Measurements from ENCODE around the gene ANKRD33B.

The ANKRD33B gene

GRCh38 chr5:10679336-10679988 lies 115.6 kb downstream of the ANKRD33B start:
- Histone ChIP-seq H3K9me3 (ENCODE audit: control insufficient read depth, low read length) (no peaks in the 10 kb centered on the region), H3K4me3 (ENCODE audit: extremely low read depth, insufficient read depth, low read length, poor library complexity, severe bottlenecking) (no peak overlapping the region), H3K27ac (ENCODE audit: low read depth, low read length, severe bottlenecking) (no peak overlapping the region), H3K4me1 (ENCODE audit: control insufficient read depth, insufficient read depth, low read length, poor library complexity, severe bottlenecking) (no peaks in the 10 kb centered on the region), H3K36me3 (ENCODE audit: control insufficient read depth, insufficient read depth, low read length) (peaks cover 68% of the 10 kb centered on the region)
- 93 to 98% methylated on average over 9 to 10 of the region's 15 CpGs for WGBS, 2 experiments (ENCODE audit: insufficient coverage in 2 of 2)

DNA sequence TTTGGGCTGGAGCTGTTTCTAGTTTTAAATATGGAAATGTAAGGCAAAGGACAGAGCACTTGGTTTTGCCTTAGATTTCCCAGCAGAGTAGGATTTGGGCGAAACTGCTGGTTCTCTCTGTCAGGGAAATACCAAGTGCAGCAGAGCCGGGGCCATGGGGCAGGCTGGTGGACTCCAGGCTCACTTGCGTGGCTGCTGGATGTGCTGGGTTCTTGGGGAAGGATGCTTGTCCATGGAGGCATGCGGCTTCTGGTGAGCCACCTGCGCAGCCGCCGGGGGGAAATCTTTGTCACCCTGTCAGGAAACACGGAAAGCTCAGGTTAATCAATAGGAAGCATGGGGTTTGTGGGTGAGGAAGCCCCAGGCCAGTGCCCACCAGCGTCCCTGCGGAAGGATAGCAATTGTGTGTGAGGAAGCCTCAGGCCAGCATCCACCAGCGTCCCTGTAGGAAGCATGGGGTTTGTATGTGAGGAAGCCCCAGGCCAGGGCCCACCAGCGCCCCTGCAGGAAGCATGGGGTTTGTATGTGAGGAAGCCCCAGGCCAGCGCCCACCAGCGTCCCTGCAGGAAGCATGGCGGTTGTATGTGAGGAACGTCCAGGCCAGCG lies 117.1 kb downstream of the ANKRD33B start:
- Histone ChIP-seq H3K4me3 (ENCODE audit: extremely low read depth, insufficient read depth, low read length, poor library complexity, severe bottlenecking) (no peak overlapping the region), H3K9me3 (ENCODE audit: control insufficient read depth, low read length) (no peaks in the 10 kb centered on the region), H3K27ac (ENCODE audit: low read depth, low read length, severe bottlenecking) (no peak overlapping the region), H3K36me3 (ENCODE audit: control insufficient read depth, insufficient read depth, low read length) (peaks cover 82% of the 10 kb centered on the region), H3K4me1 (ENCODE audit: control insufficient read depth, insufficient read depth, low read length, poor library complexity, severe bottlenecking) (no peaks in the 10 kb centered on the region)
- WGBS, 2 experiments (ENCODE audit: insufficient coverage in 2 of 2): 94 to 98% methylated on average over 12 to 15 of the region's 17 CpGs

DNA sequence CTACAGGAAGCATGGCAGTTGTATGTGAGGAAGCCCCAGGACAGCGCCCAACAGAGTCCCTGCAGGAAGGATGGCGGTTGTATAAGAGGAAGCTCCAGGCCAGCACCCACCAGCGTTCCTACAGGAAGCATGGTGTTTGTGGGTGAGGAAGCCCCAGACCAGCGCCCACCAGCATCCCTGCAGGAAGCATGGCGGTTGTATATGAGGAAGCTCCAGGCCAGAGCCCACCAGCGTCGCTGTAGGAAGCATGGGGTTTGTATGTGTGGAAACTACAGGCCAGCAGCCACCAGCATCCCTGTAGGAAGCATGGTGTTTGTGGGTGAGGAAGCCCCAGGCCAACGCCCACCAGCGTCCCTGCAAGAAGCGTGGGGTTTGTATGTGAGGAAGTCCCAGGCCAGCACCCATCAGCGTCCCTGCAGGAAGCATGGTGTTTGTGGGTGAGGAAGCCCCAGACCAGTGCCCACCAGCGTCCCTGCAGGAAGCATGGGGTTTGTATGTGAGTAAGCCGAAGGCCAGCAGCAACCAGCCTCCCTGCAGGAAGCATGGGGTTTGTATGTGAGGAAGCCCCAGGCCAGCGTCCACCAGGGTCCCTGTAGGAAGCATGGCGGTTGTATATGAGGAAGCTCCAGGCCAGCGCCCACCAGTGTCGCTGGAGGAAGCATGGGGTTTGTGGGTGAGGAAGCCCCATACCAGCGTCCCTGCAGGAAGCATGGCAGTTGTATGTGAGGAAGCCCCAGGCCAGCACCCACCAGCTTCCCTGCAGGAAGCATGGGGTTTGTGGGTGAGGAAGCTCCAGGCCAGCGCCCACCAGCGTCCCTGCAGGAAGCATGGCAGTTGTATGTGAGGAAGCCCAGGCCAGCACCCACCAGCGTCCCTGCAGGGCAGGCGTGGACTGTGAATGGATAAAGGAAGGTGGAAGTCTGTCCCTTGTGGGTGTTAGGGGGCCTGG lies 118.1 kb downstream of the ANKRD33B start:
- peaks cover 89% of the 10 kb centered on the region for H3K36me3 ChIP-seq (ENCODE audit: control insufficient read depth, insufficient read depth, low read length)
- H3K27ac ChIP-seq (ENCODE audit: low read depth, low read length, severe bottlenecking): no peak overlapping the region
- H3K4me3 ChIP-seq (ENCODE audit: extremely low read depth, insufficient read depth, low read length, poor library complexity, severe bottlenecking): no peak overlapping the region
- WGBS, 2 experiments (ENCODE audit: insufficient coverage in 2 of 2): 98 to 99% methylated on average over 14 to 22 of the region's 22 CpGs
- H3K9me3 ChIP-seq (ENCODE audit: control insufficient read depth, low read length): peaks cover 3% of the 10 kb centered on the region
- no peaks in the 10 kb centered on the region for H3K4me1 ChIP-seq (ENCODE audit: control insufficient read depth, insufficient read depth, low read length, poor library complexity, severe bottlenecking)

DNA sequence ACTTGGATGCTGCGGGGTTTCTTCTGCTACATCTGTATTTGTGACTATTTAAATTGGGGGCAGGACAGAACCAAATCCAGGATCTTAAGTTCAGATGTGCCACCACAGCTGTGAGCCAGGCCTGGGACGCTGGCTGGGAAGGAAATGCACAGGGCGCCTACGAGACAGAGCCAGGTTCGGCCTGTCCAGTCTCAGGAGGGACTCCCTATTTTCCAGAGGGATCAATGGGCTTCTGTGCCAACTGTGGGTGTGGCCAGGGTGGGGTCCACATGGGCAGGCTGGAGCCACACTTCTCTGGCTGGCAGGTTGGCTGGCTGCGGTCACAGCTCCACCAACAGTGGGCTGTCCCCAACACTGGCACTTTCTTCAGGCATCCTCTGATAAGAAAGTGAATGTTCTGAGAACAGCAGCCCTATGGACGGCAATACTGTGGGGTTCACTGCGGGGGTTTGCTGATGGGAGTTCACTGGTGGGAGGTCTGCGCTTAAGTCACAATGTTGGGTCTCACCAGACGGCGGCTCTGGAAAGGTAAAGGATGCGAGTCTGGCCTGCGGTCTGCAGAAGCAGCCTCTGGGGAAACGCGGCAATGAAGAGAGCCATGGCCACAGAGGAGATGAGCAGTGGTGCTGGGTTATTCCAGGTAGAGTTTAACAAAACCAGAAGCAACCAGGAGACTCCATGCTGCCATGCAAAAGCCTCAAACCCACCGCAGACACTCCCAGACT lies 119.1 kb downstream of the ANKRD33B start:
- H3K36me3 ChIP-seq (ENCODE audit: control insufficient read depth, insufficient read depth, low read length): peaks cover 85% of the 10 kb centered on the region
- H3K4me1 ChIP-seq (ENCODE audit: control insufficient read depth, insufficient read depth, low read length, poor library complexity, severe bottlenecking): no peaks in the 10 kb centered on the region
- 90 to 95% methylated on average over 11 to 16 of the region's 16 CpGs for WGBS, 2 experiments (ENCODE audit: insufficient coverage in 2 of 2)
- peaks cover 8% of the 10 kb centered on the region for H3K9me3 ChIP-seq (ENCODE audit: control insufficient read depth, low read length)
- no peak overlapping the region for H3K4me3 ChIP-seq (ENCODE audit: extremely low read depth, insufficient read depth, low read length, poor library complexity, severe bottlenecking)
- H3K27ac ChIP-seq (ENCODE audit: low read depth, low read length, severe bottlenecking): no peak overlapping the region

DNA sequence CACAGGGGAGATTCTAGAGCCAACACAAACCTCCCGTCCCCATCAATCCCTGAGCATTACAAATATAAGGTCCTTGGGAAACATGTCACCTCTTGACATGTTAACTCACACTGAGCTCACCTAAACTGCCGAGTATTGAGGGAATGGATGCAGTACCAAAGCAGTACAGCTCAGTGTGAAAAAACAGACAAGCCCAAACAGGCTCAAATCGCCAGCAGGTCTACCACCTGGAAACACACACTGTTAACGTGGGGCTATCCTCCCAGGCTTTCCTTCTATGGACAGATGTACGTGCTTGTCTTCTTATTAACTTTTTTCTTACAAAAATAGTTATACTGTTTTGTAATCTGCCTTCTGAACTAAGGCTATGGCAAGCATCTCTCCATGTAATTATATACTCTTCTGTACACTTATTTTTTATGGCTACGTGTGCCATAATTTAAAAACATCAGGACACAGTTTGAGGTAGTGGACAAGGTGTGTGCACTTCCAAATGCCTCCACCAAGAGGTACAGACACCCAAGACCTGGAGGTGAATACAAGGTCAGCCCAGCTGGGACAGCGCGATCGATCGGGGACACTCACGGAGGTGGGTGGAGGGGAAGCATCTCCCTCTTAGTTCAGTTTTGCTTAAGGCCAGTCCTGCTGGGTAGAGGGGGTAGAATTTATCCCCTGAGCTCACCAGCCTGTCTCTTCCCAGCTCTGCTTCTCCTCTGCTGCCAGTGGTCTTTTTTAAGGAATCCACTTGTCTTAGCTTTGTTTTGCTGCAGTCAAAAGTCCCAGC lies 120.6 kb downstream of the ANKRD33B start:
- 90 to 94% methylated on average over 3 to 5 of the region's 11 CpGs for WGBS, 2 experiments (ENCODE audit: insufficient coverage in 2 of 2)
- peaks cover under 1% of the 10 kb centered on the region for H3K4me1 ChIP-seq (ENCODE audit: control insufficient read depth, insufficient read depth, low read length, poor library complexity, severe bottlenecking)
- H3K36me3 ChIP-seq (ENCODE audit: control insufficient read depth, insufficient read depth, low read length): peaks cover 84% of the 10 kb centered on the region
- no peak overlapping the region for H3K4me3 ChIP-seq (ENCODE audit: extremely low read depth, insufficient read depth, low read length, poor library complexity, severe bottlenecking)
- H3K9me3 ChIP-seq (ENCODE audit: control insufficient read depth, low read length): peaks cover 8% of the 10 kb centered on the region
- no peak overlapping the region for H3K27ac ChIP-seq (ENCODE audit: low read depth, low read length, severe bottlenecking)

- H3K27ac ChIP-seq (ENCODE audit: low read depth, low read length, severe bottlenecking): no peak overlapping the region
- no peak overlapping the region for H3K4me3 ChIP-seq (ENCODE audit: extremely low read depth, insufficient read depth, low read length, poor library complexity, severe bottlenecking)
- WGBS, 2 experiments (ENCODE audit: insufficient coverage in 2 of 2): 50 to 78% methylated on average over 2 to 3 of the region's 6 CpGs
- H3K9me3 ChIP-seq (ENCODE audit: control insufficient read depth, low read length): peaks cover 8% of the 10 kb centered on the region
- peaks cover 7% of the 10 kb centered on the region for H3K4me1 ChIP-seq (ENCODE audit: control insufficient read depth, insufficient read depth, low read length, poor library complexity, severe bottlenecking)
- peaks cover 81% of the 10 kb centered on the region for H3K36me3 ChIP-seq (ENCODE audit: control insufficient read depth, insufficient read depth, low read length)
These were observed 121.2 kb downstream of the ANKRD33B start for GRCh38 chr5:10685115-10685521.

- Histone ChIP-seq H3K27ac (ENCODE audit: low read depth, low read length, severe bottlenecking) (no peak overlapping the region), H3K4me1 (ENCODE audit: control insufficient read depth, insufficient read depth, low read length, poor library complexity, severe bottlenecking) (peaks cover 23% of the 10 kb centered on the region), H3K4me3 (ENCODE audit: extremely low read depth, insufficient read depth, low read length, poor library complexity, severe bottlenecking) (no peak overlapping the region), H3K36me3 (ENCODE audit: control insufficient read depth, insufficient read depth, low read length) (peaks cover 67% of the 10 kb centered on the region), H3K9me3 (ENCODE audit: control insufficient read depth, low read length) (peaks cover 8% of the 10 kb centered on the region)
- WGBS, 2 experiments (ENCODE audit: insufficient coverage in 2 of 2): 87 to 100% methylated on average over 2 of the region's 2 CpGs
These were observed 123.0 kb downstream of the ANKRD33B start for GRCh38 chr5:10686890-10687289.

- H3K4me1 ChIP-seq (ENCODE audit: control insufficient read depth, insufficient read depth, low read length, poor library complexity, severe bottlenecking): peaks cover 40% of the 10 kb centered on the region
- WGBS, 2 experiments (ENCODE audit: insufficient coverage in 2 of 2): 93 to 99% methylated on average over 12 of the region's 13 CpGs
- no peak overlapping the region for H3K4me3 ChIP-seq (ENCODE audit: extremely low read depth, insufficient read depth, low read length, poor library complexity, severe bottlenecking)
- H3K9me3 ChIP-seq (ENCODE audit: control insufficient read depth, low read length): peaks cover 8% of the 10 kb centered on the region
- peaks cover 49% of the 10 kb centered on the region for H3K36me3 ChIP-seq (ENCODE audit: control insufficient read depth, insufficient read depth, low read length)
- no peak overlapping the region for H3K27ac ChIP-seq (ENCODE audit: low read depth, low read length, severe bottlenecking)
These were observed 124.8 kb downstream of the ANKRD33B start for GRCh38 chr5:10688651-10689171.

DNA sequence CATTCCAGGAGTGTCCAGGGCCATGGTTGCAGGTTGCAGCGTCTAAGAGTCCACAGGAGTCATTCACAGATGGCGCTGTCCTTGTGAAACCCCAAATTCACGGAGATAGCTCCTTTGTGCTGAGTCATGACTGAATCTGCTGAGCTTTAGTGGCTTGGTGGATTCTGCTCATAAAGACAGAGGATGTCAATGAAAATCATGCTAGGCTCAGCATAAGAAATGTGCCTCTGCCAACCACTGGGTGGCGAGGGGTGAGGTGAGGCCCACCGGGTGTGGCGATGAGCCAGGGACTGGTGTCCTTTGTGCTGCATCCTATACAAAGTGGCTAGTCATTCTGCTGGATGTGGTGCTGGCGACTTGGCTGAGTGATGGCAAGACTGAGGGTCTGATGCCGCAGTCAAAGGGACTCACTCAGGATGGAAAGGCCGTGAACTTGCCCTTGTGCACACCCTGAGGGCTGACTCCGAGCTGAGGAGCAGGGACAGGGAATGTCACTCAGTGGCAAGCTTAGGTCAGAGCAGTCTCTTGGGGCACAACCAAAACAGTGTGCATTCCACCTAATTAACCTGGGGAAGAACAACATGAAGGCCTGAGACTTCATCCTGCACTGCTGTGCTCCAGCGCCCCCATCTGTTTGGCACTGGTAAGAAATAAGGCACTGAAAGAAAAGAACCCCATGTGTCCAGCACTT lies 125.7 kb downstream of the ANKRD33B start:
- Histone ChIP-seq H3K27ac (ENCODE audit: low read depth, low read length, severe bottlenecking) (no peak overlapping the region), H3K4me3 (ENCODE audit: extremely low read depth, insufficient read depth, low read length, poor library complexity, severe bottlenecking) (no peak overlapping the region), H3K4me1 (ENCODE audit: control insufficient read depth, insufficient read depth, low read length, poor library complexity, severe bottlenecking) (peaks cover 48% of the 10 kb centered on the region), H3K36me3 (ENCODE audit: control insufficient read depth, insufficient read depth, low read length) (peaks cover 47% of the 10 kb centered on the region), H3K9me3 (ENCODE audit: control insufficient read depth, low read length) (peaks cover 8% of the 10 kb centered on the region)
- WGBS, 2 experiments (ENCODE audit: insufficient coverage in 2 of 2): 84 to 87% methylated on average over 11 of the region's 11 CpGs
